Thoracic aorta (tissue), 2 donors: ENCODE results near the gene MSANTD7. TPM values are rescaled to one million over a fixed set of nuclear protein-coding genes. Genes with fewer than 3 reads are reported as not detected.
A peak's percentile ranks its signal among the peaks of the same experiment; 100 is the strongest.

Source experiments
- ATAC-seq: fragments of 150-250 bp; one replicate; pipeline ENCODE4 v1.8.0; 2017; ENCODE audit warnings: low read depth; ENCODE audit not compliant: insufficient number of reproducible peaks, low FRiP score
- DNase-seq: peaks from one replicate; pipeline ENCODE4 v3.0.0-alpha.2; 2020; ENCODE audit warnings: low spot score
- H3K27ac ChIP-seq, 2 donors: fragments of 200-600 bp; sonication (generic); 1 replicate in 1 of 2; 2 replicates in 1 of 2; pipeline ENCODE4 v1.5.1; 2016; ENCODE audit warnings: mild to moderate bottlenecking in 2 of 2, moderate library complexity in 2 of 2
- H3K27me3 ChIP-seq: fragments of 200-600 bp; sonication (generic); replicated peaks from 2 replicates; pipeline ENCODE4 v1.6.0; 2016; ENCODE audit warnings: mild to moderate bottlenecking; ENCODE audit not compliant: insufficient read depth
- H3K36me3 ChIP-seq: fragments of 200-600 bp; sonication (generic); one replicate; pipeline ENCODE4 v1.5.1; 2016
- H3K4me1 ChIP-seq, 2 donors: fragments of 200-600 bp; sonication (generic); 1 replicate in 1 of 2; 2 replicates in 1 of 2; pipeline versions ENCODE4 v1.5.1 to v1.6.0; 2016; ENCODE audit warnings: low read depth in 2 of 2, mild to moderate bottlenecking in 1 of 2; ENCODE audit not compliant: control insufficient read depth in 1 of 2
- H3K4me3 ChIP-seq: fragments of 200-600 bp; sonication (generic); 2 replicates; pipeline ENCODE4 v1.5.1; 2016; ENCODE audit warnings: mild to moderate bottlenecking
- H3K9me3 ChIP-seq: fragments of 200-600 bp; sonication (generic); 2 replicates; pipeline ENCODE4 v1.5.1; 2016
- CTCF ChIP-seq: fragments of 200-600 bp; sonication (generic); IDR thresholded peaks from one replicate; pipeline ENCODE4 v1.5.1; 2019; ENCODE audit warnings: antibody characterized with exemption
- total RNA-seq, 2 donors: library from RNA; depleted of rRNA; stranded (reverse); fragments of >200 nt; gene quantifications; one replicate each; pipeline versions ENCODE4 v1.1.0 to v1.2.3, GENCODE V29; 2016

Gene MSANTD7, protein sequence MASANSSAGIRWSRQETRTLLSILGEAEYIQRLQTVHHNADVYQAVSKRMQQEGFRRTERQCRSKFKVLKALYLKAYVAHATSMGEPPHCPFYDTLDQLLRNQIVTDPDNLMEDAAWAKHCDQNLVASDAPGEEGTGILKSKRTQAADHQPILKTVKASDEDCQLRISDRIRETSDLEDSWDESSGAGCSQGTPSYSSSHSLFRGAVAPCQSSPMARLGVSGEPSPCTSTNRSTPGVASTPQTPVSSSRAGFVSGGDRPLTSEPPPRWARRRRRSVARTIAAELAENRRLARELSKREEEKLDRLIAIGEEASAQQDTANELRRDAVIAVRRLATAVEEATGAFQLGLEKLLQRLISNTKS
- 10 to 100 TPM in 1 of 2 donors, 1 to 10 TPM in 1; 6.4 to 10.6 TPM for total RNA-seq

- peak within 1 kb of the TSS; percentile 95 to 98 for H3K27ac ChIP-seq
- peak; percentile 92 for ATAC-seq
- DNase-seq, result peak; percentile 95
Observed at GRCh38 chr10:14837757-14838581, at the start of gene MSANTD7, which contains the start of the genes CDNF and HSPA14. Gene MSANTD7 (plus strand): TSS chr10:14838306. CDS start chr10:14842285, 3,979 bp downstream. Gene CDNF (minus strand): TSS chr10:14838037. CDS start chr10:14837946, 91 bp downstream. Gene HSPA14 (plus strand): TSS chr10:14838306. CDS start chr10:14838403, 97 bp downstream.

GRCh38 chr10:14798636-14799035 is 39.5 kb upstream of the MSANTD7 start:
- no peak for DNase-seq
- TF ChIP-seq CTCF, result no peak
- ATAC-seq, result no peak
- no peaks in the 10 kb centered on the region for H3K27me3 ChIP-seq
- H3K4me3 ChIP-seq, result no peak overlapping the region
- H3K36me3 ChIP-seq, result no peaks in the 10 kb centered on the region
- no peaks in the 10 kb centered on the region for H3K9me3 ChIP-seq
- H3K4me1 ChIP-seq, result no peaks in the 10 kb centered on the region
- no peak overlapping the region for H3K27ac ChIP-seq

More at GRCh38 chr10:14837757-14838581, at the start of gene MSANTD7, which contains the start of the genes CDNF and HSPA14:
- peak within 1 kb of the TSS; percentile 96 for H3K4me3 ChIP-seq
- no peaks in the 10 kb centered on the region for H3K27me3 ChIP-seq
- H3K4me1 ChIP-seq, result peaks cover 10 to 17% of the 10 kb centered on the region in 2 donors
- H3K36me3 ChIP-seq, result peaks cover 11% of the 10 kb centered on the region
- TF ChIP-seq CTCF, result no peak
- no peaks in the 10 kb centered on the region for H3K9me3 ChIP-seq

GRCh38 chr10:14800397-14800796 is 37.7 kb upstream of the MSANTD7 start:
- no peaks in the 10 kb centered on the region for H3K9me3 ChIP-seq
- no peak for TF ChIP-seq CTCF
- no peaks in the 10 kb centered on the region for H3K27me3 ChIP-seq
- no peak overlapping the region for H3K27ac ChIP-seq
- no peaks in the 10 kb centered on the region for H3K36me3 ChIP-seq
- ATAC-seq (no peak), DNase-seq (no peak)
- H3K4me3 ChIP-seq, result no peak overlapping the region
- no peaks in the 10 kb centered on the region for H3K4me1 ChIP-seq

- ATAC-seq, result no peak
- DNase-seq, result no peak
- Histone ChIP-seq H3K36me3 (no peaks in the 10 kb centered on the region), H3K4me1 (no peaks in the 10 kb centered on the region), H3K4me3 (no peak overlapping the region), H3K27ac (no peak overlapping the region), H3K9me3 (no peaks in the 10 kb centered on the region), H3K27me3 (no peaks in the 10 kb centered on the region)
- no peak for TF ChIP-seq CTCF
Observed at GRCh38 chr10:14801723-14802122, 36.4 kb upstream of the MSANTD7 start.

GRCh38 chr10:14803827-14804226 is 34.3 kb upstream of the MSANTD7 start:
- no peaks in the 10 kb centered on the region for H3K27me3 ChIP-seq
- H3K36me3 ChIP-seq, result no peaks in the 10 kb centered on the region
- DNase-seq, result no peak
- no peak for ATAC-seq
- no peak overlapping the region for H3K4me3 ChIP-seq
- H3K4me1 ChIP-seq, result no peaks in the 10 kb centered on the region
- TF ChIP-seq CTCF, result no peak
- H3K27ac ChIP-seq, result no peak overlapping the region
- no peaks in the 10 kb centered on the region for H3K9me3 ChIP-seq
